Bone marrow (tissue), 2 donors: ENCODE measurements around the gene CYP4F8.
"Not testable (repeated sequence)": the region's sequence is repeated elsewhere in the genome, so short reads cannot be mapped to it uniquely, and the experiment has no call there.

Experiments used
- DNase-seq, 2 donors: peaks; one replicate each; lab custom pipeline; 2025; lab: John Stamatoyannopoulos, UW

Gene CYP4F8

GRCh38 chr19:15644066-15644741, 29.2 kb downstream of the CYP4F8 start:
- no peak for DNase-seq

GRCh38 chr19:15644816-15645215, 29.8 kb downstream of the CYP4F8 start:
- no peak for DNase-seq

GRCh38 chr19:15649526-15649925, 34.5 kb downstream of the CYP4F8 start:
- no peak for DNase-seq

- DNase-seq, result not testable (repeated sequence)
Measured at GRCh38 chr19:15650123-15650522, 35.1 kb downstream of the CYP4F8 start.

GRCh38 chr19:15651791-15652190, 36.8 kb downstream of the CYP4F8 start:
- DNase-seq, result no peak

GRCh38 chr19:15652559-15653278, 37.7 kb downstream of the CYP4F8 start:
- no peak for DNase-seq

- DNase-seq, result no peak
Measured at GRCh38 chr19:15656467-15656866, 41.4 kb downstream of the CYP4F8 start.

GRCh38 chr19:15663247-15663646, 48.2 kb downstream of the CYP4F8 start:
- DNase-seq, result no peak

GRCh38 chr19:15666186-15666585, 51.2 kb downstream of the CYP4F8 start:
- no peak for DNase-seq

- DNase-seq, result no peak
Measured at GRCh38 chr19:15666883-15667282, 51.9 kb downstream of the CYP4F8 start.

- DNase-seq, result no peak
Measured at GRCh38 chr19:15669440-15669839, 54.4 kb downstream of the CYP4F8 start.

GRCh38 chr19:15669891-15670290, 54.9 kb downstream of the CYP4F8 start:
- no peak for DNase-seq

- no peak for DNase-seq
Measured at GRCh38 chr19:15671237-15671821, 56.3 kb downstream of the CYP4F8 start.

GRCh38 chr19:15671891-15672579, 57.0 kb downstream of the CYP4F8 start:
- DNase-seq, result no peak

- DNase-seq, result no peak
Measured at GRCh38 chr19:15672580-15673175, 57.7 kb downstream of the CYP4F8 start, which contains the start of gene CYP4F12. TSS of gene CYP4F12 (plus strand) at chr19:15673087. CDS start at chr19:15673530, 443 bp downstream.

GRCh38 chr19:15673176-15673654, 58.2 kb downstream of the CYP4F8 start:
- DNase-seq, result no peak

GRCh38 chr19:15675560-15675959, 60.5 kb downstream of the CYP4F8 start:
- DNase-seq, result no peak

- DNase-seq, result no peak
Measured at GRCh38 chr19:15679089-15679488, 64.1 kb downstream of the CYP4F8 start.

GRCh38 chr19:15679865-15680264, 64.8 kb downstream of the CYP4F8 start:
- DNase-seq, result not testable (repeated sequence)
